ENCODE data around the gene SALL3.

The SALL3 gene

GRCh38 chr18:78975699-78976335, 3.8 kb upstream of the SALL3 start:
- no peaks in the 10 kb centered on the region for H3K9me3 ChIP-seq (ENCODE audit: insufficient read depth, low read length, severe bottlenecking)
- H3K4me1 ChIP-seq (ENCODE audit: insufficient read depth, low read length) = no peaks in the 10 kb centered on the region
- ATAC-seq (ENCODE audit: insufficient read depth, low read depth) = no peak
- no peak overlapping the region for H3K4me2 ChIP-seq (ENCODE audit: insufficient read depth, low read length)
- no peak overlapping the region for H3K9ac ChIP-seq (ENCODE audit: low read depth, low read length)
- H4K20me1 ChIP-seq (ENCODE audit: insufficient read depth, low read length) = no peaks in the 10 kb centered on the region
- no peaks in the 10 kb centered on the region for H3K79me2 ChIP-seq (ENCODE audit: insufficient read depth, low read length)
- no peak overlapping the region for H3K27ac ChIP-seq (ENCODE audit: low read length)
- TF ChIP-seq CTCF (IDR thresholded peaks at IDR 0.05; ENCODE audit: borderline replicate concordance, extremely low read depth, low read length, poor library complexity, severe bottlenecking) (no peak), EZH2 (IDR thresholded peaks at IDR 0.05; ENCODE audit: borderline replicate concordance, low read depth, low read length, severe bottlenecking) (no peak)
- H2AFZ ChIP-seq (ENCODE audit: low read depth, low read length) = no peak overlapping the region
- no peak overlapping the region for H3K4me3 ChIP-seq (ENCODE audit: low read depth in 1 of 2, low read length in 2 of 2)
- H3K27me3 ChIP-seq (ENCODE audit: insufficient read depth, low read length, poor library complexity) = no peaks in the 10 kb centered on the region
- DNase-seq = no peak
- H3K36me3 ChIP-seq (ENCODE audit: insufficient read depth, low read length) = no peaks in the 10 kb centered on the region

- no peak for TF ChIP-seq CTCF (IDR thresholded peaks at IDR 0.05; ENCODE audit: borderline replicate concordance, extremely low read depth, low read length, poor library complexity, severe bottlenecking)
- TF ChIP-seq EZH2 (IDR thresholded peaks at IDR 0.05; ENCODE audit: borderline replicate concordance, low read depth, low read length, severe bottlenecking) = no peak
- H4K20me1 ChIP-seq (ENCODE audit: insufficient read depth, low read length) = no peaks in the 10 kb centered on the region
- DNase-seq (no peak), ATAC-seq (ENCODE audit: insufficient read depth, low read depth) (no peak)
- H3K27me3 ChIP-seq (ENCODE audit: insufficient read depth, low read length, poor library complexity) = no peaks in the 10 kb centered on the region
- no peak overlapping the region for H3K4me2 ChIP-seq (ENCODE audit: insufficient read depth, low read length)
- no peak overlapping the region for H3K27ac ChIP-seq (ENCODE audit: low read length)
- H3K79me2 ChIP-seq (ENCODE audit: insufficient read depth, low read length) = no peaks in the 10 kb centered on the region
- no peak overlapping the region for H3K9ac ChIP-seq (ENCODE audit: low read depth, low read length)
- H3K36me3 ChIP-seq (ENCODE audit: insufficient read depth, low read length) = no peaks in the 10 kb centered on the region
- no peak overlapping the region for H3K4me3 ChIP-seq (ENCODE audit: low read depth in 1 of 2, low read length in 2 of 2)
- no peaks in the 10 kb centered on the region for H3K9me3 ChIP-seq (ENCODE audit: insufficient read depth, low read length, severe bottlenecking)
- H3K4me1 ChIP-seq (ENCODE audit: insufficient read depth, low read length) = no peaks in the 10 kb centered on the region
- H2AFZ ChIP-seq (ENCODE audit: low read depth, low read length) = no peak overlapping the region
Measured at GRCh38 chr18:78976765-78977636, 2.6 kb upstream of the SALL3 start.

GRCh38 chr18:78977637-78978348, 1.8 kb upstream of the SALL3 start:
- Histone ChIP-seq H3K4me2 (ENCODE audit: insufficient read depth, low read length) (no peak overlapping the region), H3K9me3 (ENCODE audit: insufficient read depth, low read length, severe bottlenecking) (no peaks in the 10 kb centered on the region), H3K79me2 (ENCODE audit: insufficient read depth, low read length) (no peaks in the 10 kb centered on the region), H3K4me3 (ENCODE audit: low read depth in 1 of 2, low read length in 2 of 2) (no peak overlapping the region), H3K9ac (ENCODE audit: low read depth, low read length) (no peak overlapping the region), H2AFZ (ENCODE audit: low read depth, low read length) (no peak overlapping the region), H4K20me1 (ENCODE audit: insufficient read depth, low read length) (no peaks in the 10 kb centered on the region), H3K4me1 (ENCODE audit: insufficient read depth, low read length) (no peaks in the 10 kb centered on the region), H3K27ac (ENCODE audit: low read length) (no peak overlapping the region), H3K36me3 (ENCODE audit: insufficient read depth, low read length) (no peaks in the 10 kb centered on the region), H3K27me3 (ENCODE audit: insufficient read depth, low read length, poor library complexity) (no peaks in the 10 kb centered on the region)
- ATAC-seq (ENCODE audit: insufficient read depth, low read depth) (no peak), DNase-seq (no peak)
- TF ChIP-seq CTCF (IDR thresholded peaks at IDR 0.05; ENCODE audit: borderline replicate concordance, extremely low read depth, low read length, poor library complexity, severe bottlenecking) (no peak), EZH2 (IDR thresholded peaks at IDR 0.05; ENCODE audit: borderline replicate concordance, low read depth, low read length, severe bottlenecking) (no peak)
